Lung microvascular endothelial cell (primary cell): Measurements from ENCODE around the gene CASZ1. TPM values are rescaled to one million over a fixed set of nuclear protein-coding genes. Genes with fewer than 3 reads are reported as not detected.

ENCODE experiments used
- DNase-seq, 2 donors: peaks; one replicate each; pipeline versions ENCODE4 v3.0.0 to v3.0.0-alpha.2; 2010; ENCODE audit warnings: low read depth in 2 of 2
- total RNA-seq: library from RNA; depleted of rRNA; stranded (reverse); fragments of >200 nt; gene quantifications from 2 replicates; pipeline ENCODE4 v1.2.1, GENCODE V29; 2014

Gene CASZ1
- total RNA-seq, 1 donor from 2014 or later: 0.99 TPM

- peak; percentile 12 to 34 for DNase-seq
These were observed 997 bp downstream of the CASZ1 start for GRCh38 chr1:10795276-10796021.

GRCh38 chr1:10794724-10795275 is 1.6 kb downstream of the CASZ1 start:
- peak; percentile 10 to 43 for DNase-seq

- DNase-seq: peak in 1 of 2 donors; percentile 22
These were observed 3.3 kb downstream of the CASZ1 start for GRCh38 chr1:10793129-10793651.

GRCh38 chr1:10791105-10791951 is 5.1 kb downstream of the CASZ1 start:
- DNase-seq: peak in 1 of 2 donors; percentile 10

- no peak for DNase-seq
These were observed 6.4 kb downstream of the CASZ1 start for GRCh38 chr1:10789803-10790702.

- no peak for DNase-seq
These were observed 7.2 kb downstream of the CASZ1 start for GRCh38 chr1:10789047-10789791.

GRCh38 chr1:10788592-10789006 is 7.8 kb downstream of the CASZ1 start:
- DNase-seq: peak; percentile 16 to 86

GRCh38 chr1:10787286-10787685 is 9.2 kb downstream of the CASZ1 start:
- no peak for DNase-seq

- no peak for DNase-seq
These were observed 10.5 kb downstream of the CASZ1 start for GRCh38 chr1:10785728-10786638.

- no peak for DNase-seq
These were observed 11.3 kb downstream of the CASZ1 start for GRCh38 chr1:10784998-10785727.

- DNase-seq: no peak
These were observed 13.8 kb downstream of the CASZ1 start for GRCh38 chr1:10782491-10783244.

- DNase-seq: no peak
These were observed 15.3 kb downstream of the CASZ1 start for GRCh38 chr1:10781137-10781536.

GRCh38 chr1:10779841-10780240 is 16.6 kb downstream of the CASZ1 start:
- DNase-seq: no peak

- no peak for DNase-seq
These were observed 17.2 kb downstream of the CASZ1 start for GRCh38 chr1:10779201-10779600.

GRCh38 chr1:10778640-10779039 is 17.8 kb downstream of the CASZ1 start:
- DNase-seq: no peak

- DNase-seq: no peak
These were observed 18.5 kb downstream of the CASZ1 start for GRCh38 chr1:10777749-10778574.
